Smooth muscle cell of bladder (primary cell): ENCODE results near the gene HTATSF1. TPM values are rescaled to one million over a fixed set of nuclear protein-coding genes. Genes with fewer than 3 reads are reported as not detected.

Experiments used
- total RNA-seq: library from RNA; depleted of rRNA; stranded (reverse); fragments of >200 nt; gene quantifications from 2 replicates; pipeline ENCODE4 v1.2.3, GENCODE V29; 2014

Gene HTATSF1, protein sequence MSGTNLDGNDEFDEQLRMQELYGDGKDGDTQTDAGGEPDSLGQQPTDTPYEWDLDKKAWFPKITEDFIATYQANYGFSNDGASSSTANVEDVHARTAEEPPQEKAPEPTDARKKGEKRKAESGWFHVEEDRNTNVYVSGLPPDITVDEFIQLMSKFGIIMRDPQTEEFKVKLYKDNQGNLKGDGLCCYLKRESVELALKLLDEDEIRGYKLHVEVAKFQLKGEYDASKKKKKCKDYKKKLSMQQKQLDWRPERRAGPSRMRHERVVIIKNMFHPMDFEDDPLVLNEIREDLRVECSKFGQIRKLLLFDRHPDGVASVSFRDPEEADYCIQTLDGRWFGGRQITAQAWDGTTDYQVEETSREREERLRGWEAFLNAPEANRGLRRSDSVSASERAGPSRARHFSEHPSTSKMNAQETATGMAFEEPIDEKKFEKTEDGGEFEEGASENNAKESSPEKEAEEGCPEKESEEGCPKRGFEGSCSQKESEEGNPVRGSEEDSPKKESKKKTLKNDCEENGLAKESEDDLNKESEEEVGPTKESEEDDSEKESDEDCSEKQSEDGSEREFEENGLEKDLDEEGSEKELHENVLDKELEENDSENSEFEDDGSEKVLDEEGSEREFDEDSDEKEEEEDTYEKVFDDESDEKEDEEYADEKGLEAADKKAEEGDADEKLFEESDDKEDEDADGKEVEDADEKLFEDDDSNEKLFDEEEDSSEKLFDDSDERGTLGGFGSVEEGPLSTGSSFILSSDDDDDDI
- 22.2 and 28.2 TPM in 2 replicates for total RNA-seq

DNA sequence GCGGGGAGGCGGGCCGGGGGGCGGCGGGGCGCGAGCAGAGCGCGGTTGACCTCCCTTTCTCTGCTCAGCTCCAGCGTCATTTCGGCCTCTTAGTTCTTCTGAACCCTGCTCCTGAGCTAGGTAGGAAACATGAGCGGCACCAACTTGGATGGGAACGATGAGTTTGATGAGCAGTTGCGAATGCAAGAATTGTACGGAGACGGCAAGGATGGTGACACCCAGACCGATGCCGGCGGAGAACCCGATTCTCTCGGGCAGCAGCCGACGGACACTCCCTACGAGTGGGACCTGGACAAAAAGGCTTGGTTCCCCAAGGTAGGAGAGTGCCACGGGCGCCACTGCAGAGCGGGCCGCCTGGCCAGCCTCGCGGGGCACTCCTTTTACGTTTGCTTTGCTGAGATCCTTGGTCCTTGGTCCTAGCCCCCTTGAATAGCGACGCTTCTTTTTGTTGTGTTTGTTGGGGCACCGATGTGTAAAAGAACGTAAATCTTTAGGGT is at the start of gene HTATSF1:
Gene HTATSF1 (plus strand): TSS at position 37 of the 497 bp plus-strand sequence. CDS start 93 bp downstream, at position 130.

DNA sequence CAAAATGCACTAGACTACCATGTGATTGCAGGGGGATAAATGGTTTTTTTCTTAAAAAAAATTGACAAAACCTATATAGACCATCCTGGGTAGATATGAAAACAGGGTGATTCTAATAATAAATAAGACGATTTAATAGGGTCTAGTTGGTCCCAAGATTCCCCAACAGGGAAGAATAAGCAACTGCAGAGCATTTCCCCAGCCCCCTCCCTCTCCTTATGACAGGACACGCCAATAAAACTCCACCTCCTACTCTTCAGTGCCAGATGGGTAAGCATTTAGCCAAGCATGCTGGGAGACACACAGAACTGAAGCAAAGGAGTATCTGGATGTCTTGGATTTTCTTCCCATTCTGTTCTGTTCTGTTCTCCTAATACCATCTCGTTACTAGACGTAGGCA is 9.7 kb upstream of the HTATSF1 start, which contains the start of gene BRS3:
Gene BRS3 (plus strand): TSS at position 301 of the 400 bp plus-strand sequence. CDS start 168 bp downstream, outside the sequence.

DNA sequence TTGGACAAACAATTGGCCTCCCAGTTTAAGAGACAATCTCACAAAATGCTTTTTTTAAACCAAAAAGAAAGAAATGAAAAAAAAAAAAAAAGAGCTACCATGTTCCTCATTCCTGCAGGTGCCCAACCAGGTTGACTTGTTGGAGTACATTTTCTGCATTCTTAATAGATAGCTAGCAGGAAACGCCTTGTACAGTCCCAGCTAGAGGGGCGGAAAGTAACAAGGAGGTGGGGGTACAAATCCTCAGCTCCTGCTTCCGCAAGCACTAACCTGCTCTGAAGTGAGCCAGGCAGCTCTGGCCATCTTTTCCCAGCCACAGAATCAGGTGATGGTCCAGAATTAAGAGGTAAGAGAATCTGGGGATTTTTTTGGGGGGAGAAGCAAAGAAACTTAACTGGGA is 34.6 kb downstream of the HTATSF1 start, which contains the start of gene VGLL1:
Gene VGLL1 (plus strand): TSS at position 265 of the 400 bp plus-strand sequence. CDS start 3,806 bp downstream, outside the sequence.

Other genes starting within 250 kb of the HTATSF1 start
- gene MAP7D3, start 246.2 kb upstream of the HTATSF1 start, total RNA-seq = 10.2 and 15.1 TPM in 2 replicates
- gene ADGRG4, start 196.6 kb upstream of the HTATSF1 start, total RNA-seq = not detected in 2 replicates
- not detected in 2 replicates for gene BRS3, start 9.6 kb upstream of the HTATSF1 start, total RNA-seq
- gene VGLL1, start 34.6 kb downstream of the HTATSF1 start, total RNA-seq = not detected in 2 replicates
- gene CD40LG, start 150.6 kb downstream of the HTATSF1 start, total RNA-seq = not detected in 2 replicates